A549 (cell line): ENCODE measurements around the gene ARHGEF38. TPM values are rescaled to one million over a fixed set of nuclear protein-coding genes. Genes with fewer than 3 reads are reported as not detected.

Experiments
- ATAC-seq, 2 experiments: fragments of 200-7000 bp in 1 of 2; fragments of >200 bp in 1 of 2; cut with Nextera tagmentation in 1 of 2; cut with Tn5 transposase in 1 of 2; 3 replicates each; pipeline versions ENCODE4 v1.8.0 to v1.9.1; 2018 to 2020; ENCODE audit warnings: mild to moderate bottlenecking in 1 of 2, moderate library complexity in 1 of 2
- CTCF ChIA-PET: fragments of 300-600 bp; sonication (Branson Sonifier 250); formaldehyde crosslinking; extraction: SDS; loops from one replicate; lab custom pipeline; 2021; ENCODE audit warnings: antibody characterized with exemption, inconsistent platforms; lab: Yijun Ruan, JAX
- POLR2A ChIA-PET: fragments of 350-600 bp; formaldehyde crosslinking; extraction: SDS; loops from one replicate; lab custom pipeline; 2021; ENCODE audit warnings: antibody characterized with exemption, inconsistent platforms; lab: Yijun Ruan, JAX
- DNase-seq, 2 experiments: peaks; one replicate each; pipeline versions ENCODE4 v3.0.0 to v3.0.0-alpha.2; 2011 to 2016; ENCODE audit warnings: low read depth in 1 of 2, low spot score in 1 of 2
- FAIRE-seq: peaks from 2 replicates; lab custom pipeline; 2011; peaks lifted over from hg19 to GRCh38; lab: Jason Lieb, UNC
- H3K27ac ChIP-seq, 2 experiments: fragments of >200 bp; sonication (Bioruptor Twin); formaldehyde crosslinking; 3 replicates each; pipeline ENCODE4 v1.5.1; 2016 to 2017
- H3K4me1 ChIP-seq: fragments of >200 bp; sonication (Bioruptor Twin); formaldehyde crosslinking; 3 replicates; pipeline ENCODE4 v1.6.1; 2016
- H3K4me2 ChIP-seq: fragments of >200 bp; sonication (Bioruptor Twin); formaldehyde crosslinking; 3 replicates; pipeline ENCODE4 v1.6.1; 2016
- H3K4me3 ChIP-seq: fragments of >200 bp; sonication (Bioruptor Twin); formaldehyde crosslinking; 3 replicates; pipeline ENCODE4 v1.5.1; 2016
- H3K9me3 ChIP-seq: fragments of >200 bp; sonication (Bioruptor Twin); formaldehyde crosslinking; 3 replicates; pipeline ENCODE4 v1.6.1; 2016
- BHLHE40 ChIP-seq: IDR thresholded peaks from 2 replicates; pipeline ENCODE4 v1.6.1; 2012; ENCODE audit warnings: low read depth, low read length, inconsistent platforms
- CBX2 ChIP-seq: fragments of 200-600 bp; sonication (generic); IDR thresholded peaks from 2 replicates; pipeline ENCODE4 v1.6.1; 2016; ENCODE audit warnings: low read depth, mild to moderate bottlenecking, borderline replicate concordance
- CHD2 ChIP-seq: fragments of 150-350 bp; IDR thresholded peaks from 2 replicates; pipeline ENCODE4 v1.6.1; 2014; ENCODE audit warnings: low read length; ENCODE audit not compliant: partially characterized antibody
- GATA3 ChIP-seq: IDR thresholded peaks from 2 replicates; pipeline ENCODE4 v1.6.1; 2012; ENCODE audit warnings: borderline replicate concordance
- HOXA7 ChIP-seq: fragments of 250-450 bp; sonication (Bioruptor Pico); IDR thresholded peaks from 2 replicates; pipeline ENCODE4 v1.5.0; 2020; ENCODE audit warnings: mild to moderate bottlenecking, moderate library complexity
- JUN ChIP-seq, 2 experiments: fragments of >200 bp; sonication (Bioruptor Twin); formaldehyde crosslinking; IDR thresholded peaks; 2 replicates in 1 of 2; 3 replicates in 1 of 2; pipeline ENCODE4 v1.6.1; 2016 to 2017
- KDM1A ChIP-seq: fragments of 200-600 bp; sonication (generic); IDR thresholded peaks from 2 replicates; pipeline ENCODE4 v1.6.1; 2016; ENCODE audit warnings: low read depth, mild to moderate bottlenecking
- KDM5A ChIP-seq: fragments of 200-600 bp; sonication (generic); IDR thresholded peaks from 2 replicates; pipeline ENCODE4 v1.6.1; 2016; ENCODE audit warnings: antibody characterized with exemption, mild to moderate bottlenecking
- MAFK ChIP-seq: fragments of 450-650 bp; IDR thresholded peaks from 2 replicates; pipeline ENCODE4 v1.6.1; 2014; ENCODE audit not compliant: partially characterized antibody
- NFE2L2 ChIP-seq: fragments of 150-350 bp; conservative IDR thresholded peaks from 2 replicates; pipeline ENCODE4 v1.6.1; 2014; ENCODE audit warnings: low read length
- POLR2A ChIP-seq: IDR thresholded peaks from 2 replicates; pipeline ENCODE4 v1.6.1; 2012; ENCODE audit warnings: mild to moderate bottlenecking, low read length
- RCOR1 ChIP-seq: fragments of 150-350 bp; IDR thresholded peaks from 2 replicates; pipeline ENCODE4 v1.6.1; 2014; ENCODE audit warnings: antibody characterized with exemption, low read length, low read depth
- SREBF2 ChIP-seq: fragments of 450-650 bp; IDR thresholded peaks from 2 replicates; pipeline ENCODE4 v1.6.1; 2014; ENCODE audit warnings: mild to moderate bottlenecking, moderate library complexity
- ZFP36 ChIP-seq: fragments of 450-650 bp; IDR thresholded peaks from 2 replicates; pipeline ENCODE4 v1.6.1; 2014; ENCODE audit warnings: borderline replicate concordance; ENCODE audit not compliant: partially characterized antibody
- WGBS: methylation state at CpG from one replicate; pipeline ENCODE4 v1.1.6; 2017; ENCODE audit errors: missing lambda C conversion rate; 5-methylcytosine and 5-hydroxymethylcytosine counted together
- polyA plus RNA-seq, 4 experiments: library from polyadenylated mRNA; depleted of rRNA in 3 of 4; stranded (reverse); fragments of >200 nt; fragmentation: RNase III in 1 of 4; extraction: RNeasy Plus Mini Kit Qiagen cat#74134 plus additional on column Dnase treatment in 1 of 4; gene quantifications; 2 replicates in 3 of 4; 3 replicates in 1 of 4; pipeline ENCODE4 v1.2.3, GENCODE V29; 2011 to 2017
- TF ChIP-seq, protein P1 (sequence below): IDR thresholded peaks from 2 replicates; pipeline ENCODE4 v1.6.1; 2012; ENCODE audit warnings: low read depth, borderline replicate concordance
- TF ChIP-seq, protein P2 (sequence below): fragments of 150-350 bp; IDR thresholded peaks from 2 replicates; pipeline ENCODE4 v1.6.1; 2014; ENCODE audit warnings: low read depth, mild to moderate bottlenecking, low read length
- TF ChIP-seq, protein P3 (sequence below): fragments of >200 bp; sonication (Bioruptor Twin); formaldehyde crosslinking; IDR thresholded peaks from 3 replicates; pipeline ENCODE4 v1.5.1; 2016
- TF ChIP-seq, protein P4 (sequence below): IDR thresholded peaks from 2 replicates; pipeline ENCODE4 v1.6.1; 2012
- TF ChIP-seq, protein P5 (sequence below): fragments of >200 bp; sonication (Bioruptor Twin); formaldehyde crosslinking; IDR thresholded peaks from 2 replicates; pipeline ENCODE4 v1.6.1; 2016
- TF ChIP-seq, protein P6 (sequence below): fragments of 200-600 bp; sonication (generic); IDR thresholded peaks from 2 replicates; pipeline ENCODE4 v1.6.1; 2016; ENCODE audit warnings: antibody characterized with exemption, mild to moderate bottlenecking, moderate library complexity
- TF ChIP-seq, protein P7 (sequence below): fragments of 250-450 bp; sonication (Bioruptor Pico); IDR thresholded peaks from 2 replicates; pipeline ENCODE4 v1.5.0; 2020; ENCODE audit warnings: low read depth, mild to moderate bottlenecking, moderate library complexity
- TF ChIP-seq, protein P8 (sequence below): IDR thresholded peaks from 2 replicates; pipeline ENCODE4 v1.6.1; 2012
- TF ChIP-seq, protein P9 (sequence below): fragments of 250-450 bp; sonication (Bioruptor Pico); IDR thresholded peaks from 2 replicates; pipeline ENCODE4 v1.5.0; 2021; ENCODE audit warnings: mild to moderate bottlenecking, moderate library complexity, borderline replicate concordance

ARHGEF38 gene
- polyA plus RNA-seq, 2 of the 4 experiments (the other 2 are of a cell fraction) = 0.05 TPM; not detected in 1

DNA sequence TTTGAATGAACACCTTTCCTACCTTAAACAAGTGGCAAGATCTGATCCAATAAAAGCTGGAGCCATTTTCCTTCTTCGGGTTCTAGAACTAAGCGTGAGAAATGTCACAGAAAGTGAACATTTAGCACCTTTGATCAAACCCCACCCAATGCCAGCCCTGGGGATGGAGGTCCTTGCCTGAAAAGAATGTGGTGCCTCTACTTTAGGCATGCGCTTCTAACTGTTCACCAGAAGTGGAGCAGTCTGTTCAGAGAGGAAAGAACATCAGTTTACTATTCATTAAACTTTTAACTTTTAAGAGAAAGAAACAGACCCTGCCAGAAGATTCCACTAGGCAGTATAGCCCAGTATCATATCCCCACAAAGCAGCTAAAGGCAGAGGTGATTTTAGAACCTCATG is 80.2 kb downstream of the ARHGEF38 start (continued):
- TF ChIP-seq CBX2 (no peak), CHD2 (no peak), MAFK (no peak), KDM5A (no peak), ZFP36 (no peak)
- TF ChIP-seq, protein P1, sequence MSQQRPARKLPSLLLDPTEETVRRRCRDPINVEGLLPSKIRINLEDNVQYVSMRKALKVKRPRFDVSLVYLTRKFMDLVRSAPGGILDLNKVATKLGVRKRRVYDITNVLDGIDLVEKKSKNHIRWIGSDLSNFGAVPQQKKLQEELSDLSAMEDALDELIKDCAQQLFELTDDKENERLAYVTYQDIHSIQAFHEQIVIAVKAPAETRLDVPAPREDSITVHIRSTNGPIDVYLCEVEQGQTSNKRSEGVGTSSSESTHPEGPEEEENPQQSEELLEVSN = no peak
- TF ChIP-seq, protein P2, sequence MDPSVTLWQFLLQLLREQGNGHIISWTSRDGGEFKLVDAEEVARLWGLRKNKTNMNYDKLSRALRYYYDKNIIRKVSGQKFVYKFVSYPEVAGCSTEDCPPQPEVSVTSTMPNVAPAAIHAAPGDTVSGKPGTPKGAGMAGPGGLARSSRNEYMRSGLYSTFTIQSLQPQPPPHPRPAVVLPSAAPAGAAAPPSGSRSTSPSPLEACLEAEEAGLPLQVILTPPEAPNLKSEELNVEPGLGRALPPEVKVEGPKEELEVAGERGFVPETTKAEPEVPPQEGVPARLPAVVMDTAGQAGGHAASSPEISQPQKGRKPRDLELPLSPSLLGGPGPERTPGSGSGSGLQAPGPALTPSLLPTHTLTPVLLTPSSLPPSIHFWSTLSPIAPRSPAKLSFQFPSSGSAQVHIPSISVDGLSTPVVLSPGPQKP = no peak
- TF ChIP-seq, all 56 proteins: peak for 0

DNA sequence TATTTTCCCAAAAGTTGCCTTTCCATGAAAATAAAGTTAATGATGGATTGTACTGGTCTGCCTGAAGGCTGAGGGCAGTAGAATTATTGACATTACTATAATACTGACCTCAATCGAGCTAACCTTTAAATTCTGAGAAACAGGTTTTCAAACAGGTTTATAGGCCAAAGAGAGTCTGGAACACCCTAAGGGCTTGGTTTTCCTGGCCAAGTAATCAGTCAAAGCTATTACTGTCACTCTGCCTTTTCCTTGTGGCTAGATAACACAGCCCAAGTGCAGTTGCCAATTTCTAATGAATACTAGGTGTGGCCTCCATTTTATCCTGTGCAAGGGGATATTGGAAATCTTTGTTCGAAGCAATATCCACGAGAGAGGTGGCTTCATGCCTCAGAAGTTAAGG is 80.8 kb downstream of the ARHGEF38 start:
- Histone ChIP-seq H3K9me3 (no peaks in the 10 kb centered on the region), H3K4me3 (no peak overlapping the region), H3K4me2 (no peak overlapping the region), H3K4me1 (no peaks in the 10 kb centered on the region), H3K27ac (no peak overlapping the region)
- DNase-seq = no peak
- TF ChIP-seq, protein P3, sequence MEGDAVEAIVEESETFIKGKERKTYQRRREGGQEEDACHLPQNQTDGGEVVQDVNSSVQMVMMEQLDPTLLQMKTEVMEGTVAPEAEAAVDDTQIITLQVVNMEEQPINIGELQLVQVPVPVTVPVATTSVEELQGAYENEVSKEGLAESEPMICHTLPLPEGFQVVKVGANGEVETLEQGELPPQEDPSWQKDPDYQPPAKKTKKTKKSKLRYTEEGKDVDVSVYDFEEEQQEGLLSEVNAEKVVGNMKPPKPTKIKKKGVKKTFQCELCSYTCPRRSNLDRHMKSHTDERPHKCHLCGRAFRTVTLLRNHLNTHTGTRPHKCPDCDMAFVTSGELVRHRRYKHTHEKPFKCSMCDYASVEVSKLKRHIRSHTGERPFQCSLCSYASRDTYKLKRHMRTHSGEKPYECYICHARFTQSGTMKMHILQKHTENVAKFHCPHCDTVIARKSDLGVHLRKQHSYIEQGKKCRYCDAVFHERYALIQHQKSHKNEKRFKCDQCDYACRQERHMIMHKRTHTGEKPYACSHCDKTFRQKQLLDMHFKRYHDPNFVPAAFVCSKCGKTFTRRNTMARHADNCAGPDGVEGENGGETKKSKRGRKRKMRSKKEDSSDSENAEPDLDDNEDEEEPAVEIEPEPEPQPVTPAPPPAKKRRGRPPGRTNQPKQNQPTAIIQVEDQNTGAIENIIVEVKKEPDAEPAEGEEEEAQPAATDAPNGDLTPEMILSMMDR = no peak
- TF ChIP-seq JUN (IDR thresholded peaks at IDR 0.05) = no peak
- TF ChIP-seq, protein P4, sequence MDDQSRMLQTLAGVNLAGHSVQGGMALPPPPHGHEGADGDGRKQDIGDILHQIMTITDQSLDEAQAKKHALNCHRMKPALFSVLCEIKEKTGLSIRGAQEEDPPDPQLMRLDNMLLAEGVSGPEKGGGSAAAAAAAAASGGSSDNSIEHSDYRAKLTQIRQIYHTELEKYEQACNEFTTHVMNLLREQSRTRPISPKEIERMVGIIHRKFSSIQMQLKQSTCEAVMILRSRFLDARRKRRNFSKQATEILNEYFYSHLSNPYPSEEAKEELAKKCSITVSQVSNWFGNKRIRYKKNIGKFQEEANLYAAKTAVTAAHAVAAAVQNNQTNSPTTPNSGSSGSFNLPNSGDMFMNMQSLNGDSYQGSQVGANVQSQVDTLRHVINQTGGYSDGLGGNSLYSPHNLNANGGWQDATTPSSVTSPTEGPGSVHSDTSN = no peak
- TF ChIP-seq, protein P5, sequence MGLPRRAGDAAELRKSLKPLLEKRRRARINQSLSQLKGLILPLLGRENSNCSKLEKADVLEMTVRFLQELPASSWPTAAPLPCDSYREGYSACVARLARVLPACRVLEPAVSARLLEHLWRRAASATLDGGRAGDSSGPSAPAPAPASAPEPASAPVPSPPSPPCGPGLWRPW = no peak
- no peak for TF ChIP-seq POLR2A
- no peak for TF ChIP-seq KDM1A
- no peak for TF ChIP-seq BHLHE40
- TF ChIP-seq HOXA7 (CRISPR knock-in tag) = no peak
- FAIRE-seq = no peak
- WGBS = 41% methylated on average over 3 of the region's 3 CpGs
- ChIA-PET CTCF (no interaction called here), POLR2A (no interaction called here)
- ATAC-seq = no peak

DNA sequence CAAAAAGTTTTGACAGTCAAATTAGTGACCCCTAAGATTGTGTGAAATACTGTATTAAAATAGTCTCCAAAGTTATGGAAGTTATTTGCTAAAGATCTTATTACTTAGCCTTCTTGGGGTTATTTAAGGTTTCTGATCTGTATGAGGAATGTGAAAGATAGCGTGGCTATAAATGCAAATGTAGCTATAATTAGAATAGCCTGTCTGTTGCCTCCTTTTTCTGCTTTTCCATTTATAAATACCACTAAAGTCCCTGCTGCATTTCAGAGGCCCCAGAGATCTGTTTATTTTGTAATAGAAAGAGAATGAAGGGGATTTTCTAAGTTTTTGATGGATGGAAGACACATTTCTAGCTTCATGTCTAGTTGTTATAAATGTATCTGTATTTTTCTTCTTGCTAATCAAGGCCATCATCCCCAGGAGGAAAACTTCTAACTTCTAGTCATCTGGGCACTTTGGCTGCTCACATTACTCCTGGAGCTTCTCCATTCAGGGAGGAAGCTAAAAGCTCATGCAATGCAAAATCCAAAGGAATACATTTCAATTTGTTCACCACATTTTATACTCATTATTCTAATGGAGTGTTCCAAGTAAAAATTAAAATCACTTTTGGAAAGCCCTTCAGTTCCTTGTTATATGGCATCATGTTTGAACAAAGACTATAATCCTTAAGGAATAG is 82.1 kb downstream of the ARHGEF38 start:
- H3K4me2 ChIP-seq = no peak overlapping the region
- 67% methylated on average over 1 of the region's 1 CpG for WGBS
- no peaks in the 10 kb centered on the region for H3K4me1 ChIP-seq
- ChIA-PET POLR2A (no interaction called here), CTCF (no interaction called here)
- no peak for FAIRE-seq
- no peak for DNase-seq
- H3K27ac ChIP-seq = no peak overlapping the region
- H3K4me3 ChIP-seq = no peak overlapping the region
- no peaks in the 10 kb centered on the region for H3K9me3 ChIP-seq
- ATAC-seq = no peak
- TF ChIP-seq SREBF2 (no peak), GATA3 (no peak), RCOR1 (no peak), NFE2L2 (no peak)
- TF ChIP-seq, protein P6, sequence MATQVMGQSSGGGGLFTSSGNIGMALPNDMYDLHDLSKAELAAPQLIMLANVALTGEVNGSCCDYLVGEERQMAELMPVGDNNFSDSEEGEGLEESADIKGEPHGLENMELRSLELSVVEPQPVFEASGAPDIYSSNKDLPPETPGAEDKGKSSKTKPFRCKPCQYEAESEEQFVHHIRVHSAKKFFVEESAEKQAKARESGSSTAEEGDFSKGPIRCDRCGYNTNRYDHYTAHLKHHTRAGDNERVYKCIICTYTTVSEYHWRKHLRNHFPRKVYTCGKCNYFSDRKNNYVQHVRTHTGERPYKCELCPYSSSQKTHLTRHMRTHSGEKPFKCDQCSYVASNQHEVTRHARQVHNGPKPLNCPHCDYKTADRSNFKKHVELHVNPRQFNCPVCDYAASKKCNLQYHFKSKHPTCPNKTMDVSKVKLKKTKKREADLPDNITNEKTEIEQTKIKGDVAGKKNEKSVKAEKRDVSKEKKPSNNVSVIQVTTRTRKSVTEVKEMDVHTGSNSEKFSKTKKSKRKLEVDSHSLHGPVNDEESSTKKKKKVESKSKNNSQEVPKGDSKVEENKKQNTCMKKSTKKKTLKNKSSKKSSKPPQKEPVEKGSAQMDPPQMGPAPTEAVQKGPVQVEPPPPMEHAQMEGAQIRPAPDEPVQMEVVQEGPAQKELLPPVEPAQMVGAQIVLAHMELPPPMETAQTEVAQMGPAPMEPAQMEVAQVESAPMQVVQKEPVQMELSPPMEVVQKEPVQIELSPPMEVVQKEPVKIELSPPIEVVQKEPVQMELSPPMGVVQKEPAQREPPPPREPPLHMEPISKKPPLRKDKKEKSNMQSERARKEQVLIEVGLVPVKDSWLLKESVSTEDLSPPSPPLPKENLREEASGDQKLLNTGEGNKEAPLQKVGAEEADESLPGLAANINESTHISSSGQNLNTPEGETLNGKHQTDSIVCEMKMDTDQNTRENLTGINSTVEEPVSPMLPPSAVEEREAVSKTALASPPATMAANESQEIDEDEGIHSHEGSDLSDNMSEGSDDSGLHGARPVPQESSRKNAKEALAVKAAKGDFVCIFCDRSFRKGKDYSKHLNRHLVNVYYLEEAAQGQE = no peak
- TF ChIP-seq, protein P7, sequence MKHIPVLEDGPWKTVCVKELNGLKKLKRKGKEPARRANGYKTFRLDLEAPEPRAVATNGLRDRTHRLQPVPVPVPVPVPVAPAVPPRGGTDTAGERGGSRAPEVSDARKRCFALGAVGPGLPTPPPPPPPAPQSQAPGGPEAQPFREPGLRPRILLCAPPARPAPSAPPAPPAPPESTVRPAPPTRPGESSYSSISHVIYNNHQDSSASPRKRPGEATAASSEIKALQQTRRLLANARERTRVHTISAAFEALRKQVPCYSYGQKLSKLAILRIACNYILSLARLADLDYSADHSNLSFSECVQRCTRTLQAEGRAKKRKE = no peak
- TF ChIP-seq, protein P8, sequence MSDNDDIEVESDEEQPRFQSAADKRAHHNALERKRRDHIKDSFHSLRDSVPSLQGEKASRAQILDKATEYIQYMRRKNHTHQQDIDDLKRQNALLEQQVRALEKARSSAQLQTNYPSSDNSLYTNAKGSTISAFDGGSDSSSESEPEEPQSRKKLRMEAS = no peak
- TF ChIP-seq, protein P5 = no peak
- TF ChIP-seq, protein P9, sequence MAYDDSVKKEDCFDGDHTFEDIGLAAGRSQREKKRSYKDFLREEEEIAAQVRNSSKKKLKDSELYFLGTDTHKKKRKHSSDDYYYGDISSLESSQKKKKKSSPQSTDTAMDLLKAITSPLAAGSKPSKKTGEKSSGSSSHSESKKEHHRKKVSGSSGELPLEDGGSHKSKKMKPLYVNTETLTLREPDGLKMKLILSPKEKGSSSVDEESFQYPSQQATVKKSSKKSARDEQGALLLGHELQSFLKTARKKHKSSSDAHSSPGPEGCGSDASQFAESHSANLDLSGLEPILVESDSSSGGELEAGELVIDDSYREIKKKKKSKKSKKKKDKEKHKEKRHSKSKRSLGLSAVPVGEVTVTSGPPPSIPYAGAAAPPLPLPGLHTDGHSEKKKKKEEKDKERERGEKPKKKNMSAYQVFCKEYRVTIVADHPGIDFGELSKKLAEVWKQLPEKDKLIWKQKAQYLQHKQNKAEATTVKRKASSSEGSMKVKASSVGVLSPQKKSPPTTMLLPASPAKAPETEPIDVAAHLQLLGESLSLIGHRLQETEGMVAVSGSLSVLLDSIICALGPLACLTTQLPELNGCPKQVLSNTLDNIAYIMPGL (CRISPR knock-in tag) = no peak
